Activated naive CD4-positive, alpha-beta T cell (primary cell): ENCODE results near the gene PAM.
"Not testable (repeated sequence)": the region's sequence is repeated elsewhere in the genome, so short reads cannot be mapped to it uniquely, and the experiment has no call there.

Source experiments
- DNase-seq, 4 experiments: peaks; one replicate each; lab custom pipeline; 2025; lab: John Stamatoyannopoulos, UW

Gene PAM

DNA sequence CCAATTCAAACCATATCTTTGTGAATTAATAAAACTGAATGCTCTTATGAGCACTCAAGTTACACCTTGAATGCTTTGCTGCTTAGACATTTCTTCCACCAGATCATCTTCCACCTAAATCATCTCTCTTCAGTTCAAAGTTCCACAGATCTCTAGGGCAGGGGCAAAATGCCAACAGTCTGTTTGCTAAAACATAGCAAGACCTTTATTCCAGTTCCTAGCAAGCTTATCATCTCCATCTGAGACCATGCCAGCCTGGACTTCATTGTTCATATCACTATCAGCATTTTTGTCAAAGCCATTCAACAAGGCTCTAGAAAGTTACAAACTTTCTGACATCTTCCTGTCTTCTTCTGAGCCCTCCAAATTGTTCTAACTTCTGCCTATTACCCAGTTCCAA, 245.0 kb downstream of the PAM start:
- DNase-seq = no peak

DNA sequence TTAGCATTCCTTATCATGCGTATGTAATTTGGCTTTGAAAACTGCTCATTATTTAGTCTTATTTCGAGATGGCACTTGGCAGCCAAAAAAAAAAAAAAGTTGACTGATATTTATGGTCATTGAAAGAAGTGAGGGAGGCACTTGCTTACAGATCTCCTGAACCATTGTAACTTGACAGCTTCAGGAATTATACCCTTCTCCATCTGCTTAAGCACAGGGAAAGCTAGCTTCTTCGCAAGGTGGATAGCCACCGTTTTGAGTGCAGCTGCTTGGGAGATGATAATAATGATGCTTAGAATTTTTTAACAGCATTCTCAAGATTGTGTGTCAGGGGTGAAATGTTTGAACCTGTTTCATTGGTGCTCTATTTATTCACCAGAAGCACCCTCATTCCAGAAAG, 248.8 kb downstream of the PAM start:
- DNase-seq = no peak

DNA sequence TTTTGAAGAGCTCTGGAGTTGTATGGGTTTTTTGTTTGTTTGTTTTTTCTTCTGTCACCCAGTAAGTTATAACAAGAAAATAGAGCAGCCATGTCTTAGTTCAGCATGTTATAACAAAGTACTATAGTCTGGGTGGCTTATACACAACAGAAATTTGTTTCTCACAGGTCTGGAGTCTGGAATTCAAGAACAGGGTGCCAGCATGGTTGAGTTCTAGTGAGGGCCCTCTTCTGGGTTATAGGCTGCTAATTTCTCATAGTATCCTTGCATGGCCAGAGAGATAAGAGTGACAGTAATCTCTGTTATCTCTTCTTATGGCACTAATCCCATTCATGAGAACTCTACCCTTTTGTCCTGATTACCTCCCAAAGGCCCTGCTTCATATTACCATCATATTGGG, 250.2 kb downstream of the PAM start:
- no peak for DNase-seq

DNA sequence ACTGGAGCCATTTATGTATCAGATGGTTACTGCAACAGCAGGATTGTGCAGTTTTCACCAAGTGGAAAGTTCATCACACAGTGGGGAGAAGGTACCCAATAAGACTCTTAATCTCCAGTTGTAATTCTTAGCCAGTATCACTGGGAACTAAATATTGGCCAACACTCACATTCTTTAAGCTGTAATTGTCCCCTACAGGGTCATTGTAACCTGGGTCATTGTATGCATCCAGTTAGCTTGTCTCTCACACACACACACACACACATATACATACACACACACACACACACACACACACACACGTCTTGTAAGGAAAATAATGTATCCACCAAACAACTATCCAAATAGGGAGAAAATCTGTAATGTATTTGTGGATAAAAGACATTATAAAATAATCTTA, 251.8 kb downstream of the PAM start:
- no peak for DNase-seq

DNA sequence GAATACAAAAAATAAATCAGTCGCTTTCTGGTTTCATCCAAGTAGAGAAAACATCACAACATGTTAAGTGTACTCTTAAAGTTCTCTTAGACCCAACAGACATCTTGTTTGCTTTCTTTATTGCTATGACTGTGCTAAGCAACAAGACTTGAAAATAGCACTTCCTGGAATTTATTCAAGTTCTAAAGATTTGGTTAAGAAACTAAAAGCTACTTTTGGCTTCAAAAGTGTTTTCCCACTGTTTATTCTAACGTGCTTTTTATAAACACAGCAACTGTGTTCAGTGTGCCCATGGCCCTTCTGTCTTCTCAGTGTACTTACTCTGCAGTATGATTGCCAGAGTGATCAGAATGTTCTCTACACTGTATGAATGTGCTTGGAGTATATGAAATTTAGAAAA, 255.1 kb downstream of the PAM start:
- DNase-seq = no peak

DNA sequence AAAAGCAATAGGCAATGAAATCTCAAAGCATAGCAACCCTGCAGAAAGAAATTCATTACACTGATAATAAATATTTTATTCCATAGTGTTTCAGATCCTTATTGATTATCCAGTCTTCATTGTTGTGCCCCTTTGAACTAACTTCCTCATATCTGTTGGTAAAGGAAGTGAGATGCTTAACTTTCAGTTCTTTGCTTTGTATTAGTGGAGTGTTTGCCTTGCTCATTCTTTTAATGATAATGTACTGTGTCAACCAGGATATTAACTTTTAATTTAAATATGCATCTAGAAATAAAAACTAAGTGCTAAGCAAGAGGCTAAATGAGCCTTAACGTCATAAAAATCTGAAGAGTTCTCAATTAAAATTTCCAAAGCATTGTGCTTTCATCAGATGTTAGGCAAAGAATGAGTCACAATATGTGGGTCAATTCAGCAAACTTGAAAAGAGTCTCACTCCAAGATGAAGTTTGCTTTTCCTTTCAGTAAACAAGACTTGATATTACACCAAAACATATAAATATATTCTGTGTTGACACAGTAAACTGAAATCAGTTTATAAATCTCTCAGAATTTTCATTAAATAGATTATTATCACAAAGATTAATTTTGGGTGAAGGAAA, 258.9 kb downstream of the PAM start:
- no peak for DNase-seq

DNA sequence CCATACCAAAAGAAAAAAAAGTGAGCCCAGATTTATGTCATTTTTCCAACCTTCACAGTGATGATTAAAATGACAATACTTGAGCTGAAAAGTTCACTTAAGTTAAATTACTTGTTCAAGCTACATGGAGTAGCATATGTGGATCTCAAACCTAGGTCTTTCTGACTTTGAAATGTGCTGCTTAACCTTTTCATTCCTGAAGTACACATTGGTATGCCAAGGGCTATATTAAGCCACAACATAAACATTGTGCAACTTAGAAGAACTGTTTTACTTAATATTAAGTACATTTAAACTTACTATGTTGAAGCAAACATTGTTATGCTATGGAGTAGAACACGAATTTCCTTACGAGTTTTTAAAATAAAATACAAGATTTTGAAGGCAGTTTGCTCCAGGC, 259.9 kb downstream of the PAM start:
- DNase-seq = no peak

DNA sequence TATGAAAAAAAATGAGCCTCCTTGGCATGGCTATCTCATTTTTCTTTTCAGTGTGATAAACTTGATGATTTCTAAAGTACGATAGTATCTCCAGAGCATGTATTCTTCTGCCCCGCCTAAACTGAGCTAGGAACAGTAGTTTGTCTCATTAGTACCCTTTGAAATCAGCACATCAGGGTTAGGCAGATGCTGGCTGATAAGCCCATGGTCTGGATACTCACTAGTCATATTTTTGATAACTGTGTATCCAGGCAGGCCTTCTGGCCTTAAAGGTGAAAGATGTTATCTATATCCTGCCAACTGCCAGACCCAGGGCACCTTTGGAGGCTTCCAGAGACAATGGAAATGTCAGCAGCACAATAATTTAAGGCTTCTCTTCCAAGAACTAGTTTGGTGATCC, 261.1 kb downstream of the PAM start:
- DNase-seq = no peak

DNA sequence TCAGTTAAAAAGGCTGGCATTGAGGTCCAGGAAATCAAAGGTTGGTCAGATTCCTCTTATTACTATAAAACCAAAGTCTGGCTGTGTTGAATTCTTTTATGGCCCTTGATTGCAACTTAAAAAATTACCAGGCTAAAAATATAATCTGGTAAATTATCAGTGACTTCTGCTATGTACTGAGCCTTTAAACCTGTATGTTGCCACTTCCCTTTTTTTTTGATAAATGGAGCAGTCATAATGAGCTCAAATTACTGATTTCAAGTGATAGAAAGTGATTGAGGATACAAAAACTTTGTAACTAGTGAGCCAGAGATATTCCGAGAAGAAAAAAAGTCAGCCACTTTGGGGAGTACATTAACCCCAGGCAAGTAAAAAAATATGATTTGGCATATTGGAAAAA, 264.7 kb downstream of the PAM start:
- DNase-seq = no peak

DNA sequence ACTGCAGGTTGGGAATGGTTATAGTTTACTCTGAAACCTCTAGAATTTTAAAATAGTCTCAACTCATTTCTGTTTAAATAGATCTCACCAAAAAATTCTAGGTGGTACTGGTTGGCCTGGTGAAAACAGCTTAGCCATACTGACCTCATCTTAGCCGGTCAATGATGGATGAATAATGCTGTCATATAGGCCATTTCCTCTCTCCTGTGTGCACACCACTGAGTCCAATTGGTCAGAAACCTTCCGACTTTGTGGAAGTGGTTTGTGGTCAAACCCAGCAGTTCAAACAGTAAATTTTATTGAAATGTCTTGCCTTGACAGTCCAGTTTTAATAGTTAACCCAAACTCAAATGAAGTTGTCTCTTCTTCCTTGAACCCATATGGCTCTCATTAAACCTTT, 266.2 kb downstream of the PAM start:
- no peak for DNase-seq

DNA sequence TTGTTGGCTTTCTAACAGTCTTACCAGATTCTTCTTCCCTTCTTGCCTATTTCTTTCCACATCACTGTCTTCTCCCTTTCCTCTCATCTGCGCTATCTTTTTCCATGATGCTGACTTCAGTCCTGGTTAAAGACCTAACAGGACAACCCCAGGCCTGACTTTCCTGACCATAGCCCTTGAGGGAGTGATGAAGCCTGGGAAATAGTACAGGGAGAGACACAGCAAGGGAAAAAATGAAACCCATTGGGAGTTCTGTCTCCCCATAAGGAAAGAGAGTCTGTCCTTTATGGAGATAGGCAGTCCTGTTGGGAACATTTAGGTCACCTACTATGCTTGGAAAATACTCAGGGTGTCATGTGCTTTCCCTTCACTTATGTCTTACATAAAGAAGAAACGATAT, 272.2 kb downstream of the PAM start:
- DNase-seq = no peak

DNA sequence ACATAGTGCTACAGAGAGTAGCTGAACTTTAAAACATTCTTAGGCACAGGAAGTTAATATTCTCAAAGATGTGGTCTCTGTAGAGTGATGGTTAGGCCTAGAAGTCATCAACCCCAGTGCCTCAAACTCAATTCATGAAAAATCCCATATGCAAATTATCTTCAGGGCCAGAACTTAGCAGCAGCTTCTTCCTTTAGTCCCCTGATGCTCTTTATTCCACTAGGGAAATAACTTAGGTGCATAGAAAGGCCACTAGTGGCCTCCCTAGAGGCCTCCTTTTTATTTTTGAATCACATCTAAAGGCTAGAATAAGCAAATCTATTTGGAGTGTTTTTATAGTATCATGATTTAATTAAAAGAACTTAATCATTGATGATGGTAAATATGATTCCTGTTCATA, 276.5 kb downstream of the PAM start:
- no peak for DNase-seq

DNA sequence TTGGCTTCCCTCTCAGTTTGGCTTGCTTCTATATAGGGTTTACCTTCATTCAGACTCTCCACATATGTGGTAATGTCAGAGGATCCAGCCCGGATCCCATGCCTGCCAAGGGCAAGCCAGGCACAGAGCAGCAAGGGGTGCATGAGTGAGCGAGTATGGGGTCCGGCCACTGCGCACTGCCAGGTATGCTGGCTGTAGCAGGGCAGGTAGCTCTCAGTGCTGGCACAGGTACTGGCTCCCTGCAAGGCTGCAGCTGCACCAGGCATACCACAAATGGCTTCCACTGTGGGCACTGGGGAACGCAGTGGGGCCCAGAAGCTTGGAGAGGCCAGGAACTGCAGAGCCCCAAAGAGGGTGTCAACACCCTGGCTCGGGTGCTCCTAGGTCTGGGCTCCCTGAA, 278.6 kb downstream of the PAM start:
- DNase-seq = no peak

DNA sequence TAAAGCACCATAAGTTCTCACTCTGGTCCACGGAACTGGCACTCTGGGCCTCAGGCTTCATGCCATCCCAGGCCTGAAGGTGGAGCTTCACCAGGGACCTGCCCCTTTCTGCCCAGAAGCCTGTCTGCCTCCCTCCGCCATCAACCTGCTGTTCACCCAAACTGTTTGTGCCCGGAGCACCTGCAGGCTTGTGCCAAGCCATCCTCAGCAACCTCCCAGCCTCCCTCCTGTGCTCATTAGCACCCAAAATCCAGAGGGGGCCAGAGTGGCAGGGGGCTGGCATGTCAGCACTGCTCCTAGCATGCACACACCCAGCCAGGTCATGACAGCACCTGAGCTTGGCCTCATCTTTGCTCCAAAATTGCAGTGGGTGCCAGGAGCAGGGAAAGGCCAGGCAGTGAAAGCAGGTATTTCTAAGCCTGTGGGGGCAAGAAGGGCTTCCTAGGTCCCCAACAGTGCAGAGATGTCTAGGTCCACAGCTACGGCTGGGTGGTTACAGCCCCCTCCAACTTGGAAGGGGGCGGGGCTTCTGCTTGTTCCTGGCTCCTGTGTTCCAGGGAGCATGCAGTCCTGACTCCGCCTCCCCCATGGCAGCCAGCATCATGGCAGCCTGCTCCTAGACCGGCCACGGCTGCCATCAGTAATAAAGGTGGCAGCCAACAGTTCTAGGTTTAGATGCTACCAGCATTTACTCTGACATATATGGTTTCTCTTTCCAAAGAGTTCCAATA, 279.7 kb downstream of the PAM start:
- DNase-seq = no peak

DNA sequence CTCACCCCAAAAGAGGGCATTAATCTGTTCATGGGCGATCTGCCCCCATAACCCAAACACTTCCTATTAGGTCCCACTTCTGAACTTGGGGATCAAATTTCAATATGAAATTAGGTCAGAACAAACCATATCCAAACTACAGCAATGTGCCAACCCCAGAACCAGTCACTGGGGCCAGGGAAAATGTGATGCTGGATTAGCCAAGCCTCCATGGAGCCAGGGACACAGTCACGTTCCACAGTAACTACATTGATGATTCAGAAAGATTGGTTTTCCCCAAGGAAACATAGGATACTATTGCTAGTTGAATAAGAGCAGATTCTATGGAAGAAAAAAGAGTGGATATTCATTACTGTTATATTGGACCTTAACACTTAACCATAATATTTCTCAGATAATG, 280.6 kb downstream of the PAM start:
- no peak for DNase-seq

DNA sequence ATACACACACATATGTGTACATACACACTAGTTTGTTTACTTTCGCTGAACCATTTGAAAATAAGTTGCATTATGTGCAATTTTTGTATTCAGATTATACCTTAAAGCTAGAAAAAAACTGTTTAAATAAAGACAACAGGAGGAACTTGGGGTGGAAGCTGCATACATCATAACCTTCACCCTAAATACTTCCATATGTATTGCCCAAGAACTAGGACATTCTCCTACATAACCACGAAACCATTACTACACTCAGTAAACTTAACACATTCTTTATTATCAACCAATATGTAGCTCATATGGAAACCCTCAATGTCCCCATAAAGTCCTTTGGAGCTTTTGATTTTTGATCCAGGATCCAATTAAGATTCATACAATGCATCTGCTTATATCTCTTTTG, 281.5 kb downstream of the PAM start:
- DNase-seq = no peak

DNA sequence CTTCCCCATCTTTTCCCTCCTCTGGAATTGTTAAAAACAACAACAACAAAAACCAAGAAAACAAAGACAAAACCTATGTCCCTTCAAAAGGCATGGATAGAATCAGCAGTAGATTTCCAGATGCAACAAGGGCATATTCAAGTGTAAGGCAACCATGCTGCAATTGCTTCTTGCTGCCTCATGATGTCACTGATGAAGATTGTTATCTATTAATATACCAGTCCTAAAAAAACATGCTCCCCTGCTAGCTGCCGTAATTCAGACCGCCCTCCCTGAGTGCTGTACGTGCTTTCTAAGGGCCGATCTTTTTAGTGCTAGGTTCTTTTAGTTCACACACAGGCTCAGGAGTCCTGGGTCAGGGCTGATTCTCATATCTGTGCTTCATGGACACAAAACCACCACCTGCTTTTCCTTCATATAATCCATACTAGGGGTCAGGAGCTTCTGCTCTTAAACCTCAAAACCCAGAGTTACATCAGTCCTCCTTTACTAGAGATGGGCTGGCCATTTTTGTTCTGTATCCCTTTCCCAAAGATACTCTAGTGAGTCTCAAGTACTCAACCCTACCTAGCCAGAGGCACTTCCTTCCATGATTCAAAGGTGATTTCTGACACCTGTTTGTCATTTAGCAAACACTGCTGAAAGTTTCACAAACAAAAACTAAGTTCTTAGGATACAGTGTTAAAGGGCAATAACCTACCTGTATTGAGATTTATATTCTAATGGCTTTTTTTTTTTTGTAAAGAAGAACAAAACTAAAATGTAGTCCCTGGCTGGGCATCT, 282.8 kb downstream of the PAM start:
- no peak for DNase-seq

DNA sequence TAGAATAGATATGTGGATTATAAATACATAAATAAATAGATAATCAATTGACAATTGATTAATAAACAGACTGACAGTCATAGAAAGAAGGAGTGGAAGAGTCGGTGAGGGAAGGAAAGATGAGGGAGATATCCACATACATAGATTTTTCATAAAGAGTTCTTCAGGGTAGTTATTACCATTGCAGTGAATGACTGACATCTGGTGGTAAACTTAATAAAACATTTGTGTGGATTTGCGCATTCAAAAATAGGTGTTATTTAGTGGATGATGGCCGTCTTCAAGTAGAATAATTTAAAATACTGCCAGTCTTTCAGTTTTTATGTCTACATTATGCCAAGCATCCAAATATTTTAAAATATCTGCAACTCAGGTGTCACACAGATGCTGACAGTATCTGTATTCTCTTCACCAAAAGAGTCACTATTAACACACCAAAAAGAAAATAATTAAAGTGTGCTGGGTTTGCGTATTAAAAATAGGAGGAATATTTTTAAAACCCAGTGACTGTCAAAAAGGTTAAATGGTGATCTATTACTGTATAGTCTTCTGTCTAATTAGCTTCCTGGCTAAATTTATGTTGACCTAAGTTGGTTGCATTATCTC, 286.1 kb downstream of the PAM start:
- DNase-seq = no peak

DNA sequence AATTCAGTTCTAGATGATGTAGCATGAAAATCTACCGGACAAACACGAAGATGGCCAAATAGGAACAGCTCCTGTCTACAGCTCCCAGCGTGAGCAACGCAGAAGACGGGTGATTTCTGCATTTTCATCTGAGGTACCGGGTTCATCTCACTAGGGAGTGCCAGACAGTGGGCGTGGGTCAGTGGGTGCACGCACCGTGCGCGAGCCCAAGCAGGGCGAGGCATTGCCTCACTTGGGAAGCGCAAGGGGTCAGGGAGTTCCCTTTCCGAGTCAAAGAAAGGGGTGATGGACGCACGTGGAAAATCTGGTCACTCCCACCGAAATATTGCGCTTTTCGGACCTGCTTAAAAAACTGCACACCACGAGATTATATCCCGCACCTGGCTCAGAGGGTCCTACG, 291.6 kb downstream of the PAM start:
- not testable (repeated sequence) for DNase-seq

DNA sequence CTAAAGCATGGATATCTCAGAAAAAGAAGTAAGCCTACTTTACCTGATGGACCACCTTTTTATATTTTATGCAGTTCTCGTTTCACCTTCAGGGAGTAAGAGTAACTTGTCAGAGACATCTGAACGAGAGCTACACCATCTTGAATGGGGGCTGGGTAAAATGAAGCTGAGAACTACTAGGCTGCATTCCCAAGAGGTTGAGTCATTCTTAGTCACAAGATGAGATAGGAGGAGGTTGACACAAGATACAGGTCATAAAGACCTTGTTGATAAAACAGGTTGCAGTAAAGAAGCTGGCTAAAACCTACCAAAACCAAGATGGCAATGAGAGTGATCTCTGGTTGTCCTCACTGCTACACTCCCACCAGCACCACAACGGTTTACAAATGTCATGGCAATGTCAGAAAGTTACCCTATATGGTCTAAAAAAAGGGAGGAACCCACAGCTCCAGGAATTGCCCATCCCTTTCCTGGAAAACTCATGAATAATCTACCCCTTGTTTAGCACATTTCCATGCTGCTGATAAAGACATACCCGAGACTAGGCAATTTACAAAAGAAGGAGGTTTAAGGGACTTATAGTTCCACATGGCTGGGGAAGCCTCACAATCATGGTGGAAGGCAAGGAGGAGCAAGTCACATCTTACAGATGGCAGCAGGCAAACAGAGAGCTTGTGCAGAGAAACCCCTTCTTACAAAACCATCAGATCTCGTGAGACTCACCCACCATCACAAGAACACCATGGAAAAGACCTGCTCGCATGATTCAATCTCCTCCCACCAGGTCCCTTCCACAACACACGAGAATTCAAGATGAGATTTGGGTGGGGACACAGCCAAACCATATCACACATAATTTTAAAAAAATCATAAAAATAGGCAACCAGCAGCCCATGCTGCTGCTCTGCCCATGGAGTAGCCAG, 302.4 kb downstream of the PAM start:
- no peak for DNase-seq

DNA sequence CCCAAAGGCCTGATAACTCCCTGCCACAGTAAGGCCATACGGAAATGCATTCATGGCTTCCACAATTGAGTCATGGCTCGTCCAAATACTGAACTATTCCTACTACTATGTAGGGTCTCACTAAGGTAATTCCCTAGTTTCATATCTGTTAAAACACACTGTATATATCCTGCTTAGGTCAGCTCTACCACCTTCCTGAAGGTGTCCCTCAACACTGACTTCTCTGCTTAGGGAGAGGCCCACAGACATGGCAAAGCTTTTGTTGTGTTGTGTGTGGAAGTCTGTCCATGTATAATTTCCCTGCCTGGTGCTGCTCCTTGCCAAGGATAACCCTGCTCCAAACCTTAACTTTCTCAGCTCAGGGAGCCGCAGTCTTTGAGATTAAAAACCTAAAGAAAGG, 304.4 kb downstream of the PAM start:
- no peak for DNase-seq

DNA sequence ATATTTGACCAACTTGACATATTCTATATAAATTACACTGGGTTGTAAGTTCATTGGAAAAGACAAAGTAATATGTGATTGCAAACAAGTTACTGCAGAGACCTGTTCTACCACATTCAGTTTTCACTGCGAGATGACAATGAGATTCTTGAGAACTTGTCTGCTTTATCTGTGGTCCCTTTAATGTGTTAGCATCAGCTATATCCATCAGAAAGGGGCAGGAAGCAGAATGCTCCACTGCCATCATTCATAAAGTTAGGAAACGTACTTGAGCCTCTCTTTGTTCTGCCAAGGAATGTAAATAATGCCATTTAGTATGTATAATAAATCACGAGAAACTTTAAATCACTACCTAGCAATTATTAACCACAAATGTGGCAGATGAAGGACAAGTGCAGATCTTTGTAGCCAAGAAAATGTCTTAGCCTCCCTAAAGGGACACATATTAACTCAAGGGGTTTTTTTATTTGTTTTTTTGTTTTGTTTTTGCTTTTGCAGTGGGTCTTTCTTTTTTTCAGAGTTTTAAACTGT, 305.4 kb downstream of the PAM start:
- no peak for DNase-seq
